Rectal smooth muscle tissue (tissue), 1 donor: ENCODE data around the gene ZNF836.
"Not testable (repeated sequence)": the region's sequence is repeated elsewhere in the genome, so short reads cannot be mapped to it uniquely, and the experiment has no call there.

Source experiments
- H3K27ac ChIP-seq: one replicate; pipeline ENCODE4 v1.7.0; 2013; ENCODE audit warnings: low read depth, low read length, inconsistent platforms
- H3K27me3 ChIP-seq: one replicate; pipeline ENCODE4 v1.7.0; 2013; ENCODE audit warnings: low read length; ENCODE audit not compliant: control insufficient read depth, insufficient read depth
- H3K36me3 ChIP-seq: one replicate; pipeline ENCODE4 v1.7.0; 2013; ENCODE audit warnings: low read length; ENCODE audit not compliant: control insufficient read depth, insufficient read depth
- H3K4me1 ChIP-seq: one replicate; pipeline ENCODE4 v1.7.0; 2013; ENCODE audit warnings: low read length; ENCODE audit not compliant: control insufficient read depth, insufficient read depth
- H3K4me3 ChIP-seq: one replicate; pipeline ENCODE4 v1.7.0; 2013; ENCODE audit warnings: low read length
- H3K9ac ChIP-seq: one replicate; pipeline ENCODE4 v1.7.0; 2013; ENCODE audit warnings: low read length

Gene ZNF836

DNA sequence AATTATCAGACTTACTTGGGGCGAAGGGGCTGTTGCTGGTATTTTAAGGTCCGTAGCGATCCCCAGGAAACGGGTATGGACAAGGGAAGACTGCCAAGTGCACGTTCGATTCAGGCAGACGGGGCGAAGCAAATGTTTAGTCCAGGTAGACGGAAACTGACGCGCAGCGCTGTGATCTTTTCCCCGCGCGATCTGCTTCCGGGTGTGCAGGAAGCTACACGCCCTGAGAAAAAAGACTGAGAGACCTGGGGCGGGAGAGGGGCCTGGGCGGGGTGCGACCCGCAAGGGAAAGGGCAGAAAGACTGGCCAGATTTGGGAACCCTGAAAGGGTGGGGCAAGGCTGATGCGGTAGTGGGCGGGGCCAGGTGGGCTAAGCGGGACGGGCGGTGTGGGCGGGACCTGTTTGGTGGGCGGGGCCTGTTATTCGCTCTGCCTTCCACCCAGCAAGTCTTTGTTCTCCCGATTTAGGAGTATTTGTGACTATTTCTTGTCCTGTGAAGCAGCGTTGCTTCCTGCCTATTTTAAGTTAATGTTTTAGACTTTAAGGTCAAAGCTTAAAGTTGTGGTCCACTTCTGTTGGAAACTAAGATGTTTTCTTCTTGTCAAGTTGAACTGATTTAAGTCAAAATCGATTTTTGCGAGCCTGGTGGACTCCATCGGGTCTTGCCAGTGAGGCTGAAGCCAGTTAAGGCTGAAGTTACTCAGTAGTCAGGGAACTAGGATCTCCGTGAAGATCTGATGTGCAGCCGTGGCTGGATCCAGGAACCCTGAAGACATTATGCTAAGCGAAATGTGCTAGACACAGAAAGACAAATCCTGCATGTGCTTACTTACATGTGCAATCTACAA, at the start of gene ZNF836:
ZNF836 (minus strand) TSS at position 301 of the 849 bp plus-strand sequence. CDS start 3,549 bp downstream, outside the sequence.
- peak within 1 kb of the TSS; percentile 71 for H3K27ac ChIP-seq
- peak within 1 kb of the TSS; percentile 80 for H3K9ac ChIP-seq
- H3K4me1 ChIP-seq, result peaks cover 4% of the 10 kb centered on the region
- H3K27me3 ChIP-seq, result no peaks in the 10 kb centered on the region
- peaks cover 4% of the 10 kb centered on the region for H3K36me3 ChIP-seq
- peak within 1 kb of the TSS; percentile 91 for H3K4me3 ChIP-seq

DNA sequence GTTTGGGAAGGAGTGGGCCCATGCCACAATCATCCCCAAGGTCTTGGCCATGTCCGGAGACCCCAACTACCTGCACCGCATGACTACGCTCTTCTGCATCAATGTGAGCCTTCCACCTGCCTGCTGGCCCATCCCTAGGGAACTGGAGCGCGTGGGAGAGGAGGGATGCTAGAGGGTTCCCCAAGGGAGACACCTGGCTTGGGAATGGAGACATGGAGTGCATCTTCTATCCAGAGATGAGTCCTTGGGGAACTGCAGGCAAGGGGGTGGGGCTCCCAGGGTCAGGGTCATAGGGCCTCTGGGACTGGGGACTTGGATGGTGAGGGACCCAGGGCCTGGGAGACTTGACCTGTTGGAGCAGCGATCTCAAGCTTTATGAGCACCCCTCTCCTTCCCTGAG, 49.6 kb upstream of the ZNF836 start:
- Histone ChIP-seq H3K4me3 (no peak overlapping the region), H3K9ac (no peak overlapping the region), H3K4me1 (no peaks in the 10 kb centered on the region), H3K27ac (no peak overlapping the region), H3K27me3 (no peaks in the 10 kb centered on the region), H3K36me3 (peaks cover 79% of the 10 kb centered on the region)

- no peaks in the 10 kb centered on the region for H3K27me3 ChIP-seq
- peaks cover 84% of the 10 kb centered on the region for H3K36me3 ChIP-seq
- no peak overlapping the region for H3K9ac ChIP-seq
- H3K27ac ChIP-seq, result no peak overlapping the region
- H3K4me3 ChIP-seq, result no peak overlapping the region
- H3K4me1 ChIP-seq, result no peaks in the 10 kb centered on the region
These were observed 48.2 kb upstream of the ZNF836 start for GRCh38 chr19:52219611-52220010.

- no peak overlapping the region for H3K9ac ChIP-seq
- no peak overlapping the region for H3K27ac ChIP-seq
- no peaks in the 10 kb centered on the region for H3K27me3 ChIP-seq
- peaks cover 88% of the 10 kb centered on the region for H3K36me3 ChIP-seq
- no peak overlapping the region for H3K4me3 ChIP-seq
- H3K4me1 ChIP-seq, result no peaks in the 10 kb centered on the region
These were observed 46.2 kb upstream of the ZNF836 start for GRCh38 chr19:52217576-52217975.

DNA sequence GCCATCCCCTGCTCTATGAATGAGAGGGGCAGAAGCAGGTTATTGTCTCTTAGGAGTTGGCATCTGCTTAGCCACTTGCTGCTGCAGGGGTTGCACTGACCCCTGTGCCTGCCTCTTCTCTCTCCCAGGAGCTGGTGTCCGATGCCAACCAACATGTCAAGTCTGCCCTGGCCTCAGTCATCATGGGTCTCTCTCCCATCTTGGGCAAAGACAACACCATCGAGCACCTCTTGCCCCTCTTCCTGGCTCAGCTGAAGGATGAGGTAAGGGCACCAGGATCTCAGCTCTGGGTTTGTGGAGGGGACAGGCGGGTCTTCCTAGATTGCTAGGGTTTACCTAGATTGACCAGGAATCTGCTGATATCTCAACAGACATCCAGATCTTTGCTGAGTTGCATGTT, 45.0 kb upstream of the ZNF836 start:
- Histone ChIP-seq H3K4me1 (no peaks in the 10 kb centered on the region), H3K27ac (no peak overlapping the region), H3K4me3 (no peak overlapping the region), H3K9ac (no peak overlapping the region), H3K27me3 (no peaks in the 10 kb centered on the region), H3K36me3 (peaks cover 88% of the 10 kb centered on the region)

- no peak overlapping the region for H3K4me3 ChIP-seq
- no peaks in the 10 kb centered on the region for H3K4me1 ChIP-seq
- H3K27ac ChIP-seq, result no peak overlapping the region
- no peaks in the 10 kb centered on the region for H3K27me3 ChIP-seq
- H3K36me3 ChIP-seq, result peaks cover 75% of the 10 kb centered on the region
- no peak overlapping the region for H3K9ac ChIP-seq
These were observed 42.8 kb upstream of the ZNF836 start for GRCh38 chr19:52214241-52214640.

GRCh38 chr19:52212572-52213255, 41.3 kb upstream of the ZNF836 start:
- peaks cover 65% of the 10 kb centered on the region for H3K36me3 ChIP-seq

GRCh38 chr19:52211926-52212571, 40.6 kb upstream of the ZNF836 start:
- H3K4me1 ChIP-seq, result no peaks in the 10 kb centered on the region
- no peak overlapping the region for H3K9ac ChIP-seq
- peaks cover 63% of the 10 kb centered on the region for H3K36me3 ChIP-seq
- no peak overlapping the region for H3K27ac ChIP-seq
- no peak overlapping the region for H3K4me3 ChIP-seq
- no peaks in the 10 kb centered on the region for H3K27me3 ChIP-seq

More at GRCh38 chr19:52212572-52213255, 41.3 kb upstream of the ZNF836 start:
- Histone ChIP-seq H3K4me1 (no peaks in the 10 kb centered on the region), H3K27ac (no peak overlapping the region), H3K9ac (no peak overlapping the region), H3K4me3 (no peak overlapping the region), H3K27me3 (no peaks in the 10 kb centered on the region)

GRCh38 chr19:52211203-52211602, 39.8 kb upstream of the ZNF836 start:
- Histone ChIP-seq H3K9ac (no peak overlapping the region), H3K4me1 (no peaks in the 10 kb centered on the region), H3K27ac (no peak overlapping the region), H3K27me3 (no peaks in the 10 kb centered on the region), H3K36me3 (peaks cover 65% of the 10 kb centered on the region), H3K4me3 (no peak overlapping the region)

GRCh38 chr19:52206481-52206880, 35.1 kb upstream of the ZNF836 start:
- Histone ChIP-seq H3K9ac (no peak overlapping the region), H3K27me3 (no peaks in the 10 kb centered on the region), H3K36me3 (peaks cover 53% of the 10 kb centered on the region), H3K27ac (no peak overlapping the region), H3K4me3 (no peak overlapping the region), H3K4me1 (no peaks in the 10 kb centered on the region)

DNA sequence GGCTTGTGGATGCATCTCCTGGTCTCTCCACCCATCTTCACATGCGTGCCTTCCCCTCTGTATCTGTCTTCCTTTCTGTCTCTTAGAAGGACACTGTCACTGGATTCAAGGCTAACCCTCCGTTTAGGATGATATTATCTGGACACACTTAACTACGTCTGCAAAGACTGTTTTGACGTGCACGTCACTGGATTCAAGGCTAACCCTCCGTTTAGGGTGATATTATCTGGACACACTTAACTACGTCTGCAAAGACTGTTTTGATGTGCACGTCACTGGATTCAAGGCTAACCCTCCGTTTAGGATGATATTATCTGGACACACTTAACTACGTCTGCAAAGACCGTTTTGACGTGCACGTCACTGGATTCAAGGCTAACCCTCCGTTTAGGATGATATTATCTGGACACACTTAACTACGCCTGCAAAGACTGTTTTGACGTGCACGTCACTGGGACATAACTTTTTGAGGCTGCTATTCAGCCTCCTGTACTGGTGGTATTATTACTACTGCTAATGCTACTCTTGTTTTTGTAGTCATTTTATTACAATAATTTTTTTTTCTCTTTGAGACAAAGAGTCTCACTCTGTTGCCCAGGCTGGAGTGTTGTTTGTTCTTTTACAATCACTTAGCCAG, 29.5 kb upstream of the ZNF836 start:
- H3K27ac ChIP-seq, H3K27me3 ChIP-seq, H3K4me1 ChIP-seq, H3K9ac ChIP-seq, H3K4me3 ChIP-seq: not testable (repeated sequence)
- peaks cover 35% of the 10 kb centered on the region for H3K36me3 ChIP-seq

DNA sequence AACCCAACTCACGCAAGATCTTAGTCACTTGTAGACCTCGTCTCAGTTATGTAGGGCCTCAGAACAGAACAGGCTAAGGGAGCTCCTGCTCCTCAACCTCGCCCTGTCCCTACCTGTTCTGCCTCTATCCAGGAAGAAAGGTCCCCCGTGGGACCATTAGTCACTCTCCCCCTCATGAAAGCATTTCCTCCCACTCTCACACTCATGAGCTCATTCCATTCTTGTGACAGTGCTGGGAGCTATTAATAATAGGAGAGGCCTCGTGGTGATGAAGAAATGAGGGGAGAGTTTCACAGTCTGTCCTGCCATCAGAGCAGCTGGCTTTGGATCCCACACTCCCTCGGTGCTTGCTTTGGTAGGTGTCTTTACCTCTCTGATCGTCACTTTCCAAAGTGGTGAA, 28.6 kb upstream of the ZNF836 start:
- Histone ChIP-seq H3K9ac (no peak overlapping the region), H3K36me3 (peaks cover 34% of the 10 kb centered on the region), H3K4me1 (peaks cover 10% of the 10 kb centered on the region), H3K4me3 (no peak overlapping the region), H3K27ac (no peak overlapping the region), H3K27me3 (no peaks in the 10 kb centered on the region)
